Measurements from ENCODE around the gene FUT7. TPM values are rescaled to one million over a fixed set of nuclear protein-coding genes. Genes with fewer than 3 reads are reported as not detected.

Gene FUT7
- total and polyA plus RNA-seq, 2 of the 13 experiments (the other 11 are each of a cell fraction or from before 2014, with no cell fraction given): 0.05 TPM; not detected in 1

DNA sequence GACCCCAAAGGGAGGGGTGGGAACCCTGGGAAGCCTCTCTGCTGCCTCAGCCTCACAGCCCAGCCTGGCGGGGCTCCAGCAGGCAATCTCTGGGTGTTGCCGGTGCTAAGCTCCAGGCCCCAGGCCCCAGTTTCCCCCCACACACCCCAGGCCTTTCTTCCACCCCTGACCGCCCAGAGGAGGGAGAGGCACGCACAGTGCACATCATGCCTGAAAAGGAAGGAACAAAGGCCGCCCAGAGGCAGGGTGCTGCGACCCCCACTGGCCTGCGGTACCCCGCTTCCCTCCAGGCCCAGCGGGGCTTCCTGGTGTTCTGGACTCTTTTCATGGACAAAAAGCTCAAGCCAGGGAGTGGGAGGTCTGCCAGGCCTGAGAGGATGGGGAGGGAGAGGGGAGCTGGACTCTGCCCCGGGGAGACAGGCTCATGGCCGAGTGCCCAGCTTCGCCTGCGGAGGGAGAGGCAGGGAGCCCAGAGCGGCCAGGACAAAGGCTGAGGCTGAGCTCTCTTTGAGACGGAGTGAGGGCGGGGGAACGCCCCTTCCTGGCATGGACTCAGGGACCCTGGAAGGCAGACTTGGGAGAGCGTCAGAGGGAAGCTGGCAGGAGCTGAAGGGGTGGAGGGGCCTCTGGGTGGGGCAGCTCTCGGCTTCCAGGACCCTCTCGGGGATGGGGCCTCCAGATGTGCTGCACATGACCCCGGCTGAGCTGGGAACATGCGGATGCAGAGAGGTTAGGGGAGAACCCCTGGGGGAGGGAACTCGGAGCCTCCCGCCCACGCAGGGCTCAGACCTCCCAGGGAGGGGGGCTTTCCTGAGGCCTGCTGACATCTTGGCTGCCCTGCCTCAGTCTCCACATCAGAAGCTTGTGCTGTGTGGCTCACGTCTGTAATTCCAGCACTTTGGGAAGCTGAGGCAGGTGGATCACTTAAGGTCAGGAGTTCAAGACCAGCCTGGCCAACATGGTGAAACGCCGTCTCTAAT, 23.8 kb upstream of the FUT7 start (continued):
- 0 out of 2 replicates have a peak, but pooled peaks have one; percentile 11 for TF ChIP-seq HCFC1 (IDR thresholded peaks at IDR 0.05; ENCODE audit: low read depth, low read length)
- TF ChIP-seq TBP (CRISPR knock-in tag; IDR thresholded peaks at IDR 0.05): no peak
- TF ChIP-seq ZNF776 (CRISPR knock-in tag; IDR thresholded peaks at IDR 0.05): no peak
- TF ChIP-seq, protein P1, sequence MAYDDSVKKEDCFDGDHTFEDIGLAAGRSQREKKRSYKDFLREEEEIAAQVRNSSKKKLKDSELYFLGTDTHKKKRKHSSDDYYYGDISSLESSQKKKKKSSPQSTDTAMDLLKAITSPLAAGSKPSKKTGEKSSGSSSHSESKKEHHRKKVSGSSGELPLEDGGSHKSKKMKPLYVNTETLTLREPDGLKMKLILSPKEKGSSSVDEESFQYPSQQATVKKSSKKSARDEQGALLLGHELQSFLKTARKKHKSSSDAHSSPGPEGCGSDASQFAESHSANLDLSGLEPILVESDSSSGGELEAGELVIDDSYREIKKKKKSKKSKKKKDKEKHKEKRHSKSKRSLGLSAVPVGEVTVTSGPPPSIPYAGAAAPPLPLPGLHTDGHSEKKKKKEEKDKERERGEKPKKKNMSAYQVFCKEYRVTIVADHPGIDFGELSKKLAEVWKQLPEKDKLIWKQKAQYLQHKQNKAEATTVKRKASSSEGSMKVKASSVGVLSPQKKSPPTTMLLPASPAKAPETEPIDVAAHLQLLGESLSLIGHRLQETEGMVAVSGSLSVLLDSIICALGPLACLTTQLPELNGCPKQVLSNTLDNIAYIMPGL (CRISPR knock-in tag; IDR thresholded peaks at IDR 0.05; ENCODE audit: borderline replicate concordance in 1 of 2, low read depth in 1 of 2): peak; percentile 47 to 70; a peak in 2 of 4 replicates
- no peak for TF ChIP-seq NFE2L2 (IDR thresholded peaks at IDR 0.05; ENCODE audit: low read length)
- no peak for TF ChIP-seq WIZ (CRISPR knock-in tag; IDR thresholded peaks at IDR 0.05)
- no peak for TF ChIP-seq ZKSCAN8 (CRISPR knock-in tag; IDR thresholded peaks at IDR 0.05; ENCODE audit: borderline replicate concordance)
- TF ChIP-seq BHLHE40 (IDR thresholded peaks at IDR 0.05; ENCODE audit: low read length): no peak
- no peak for TF ChIP-seq NR2F1 (CRISPR knock-in tag; IDR thresholded peaks at IDR 0.05)
- no peak for TF ChIP-seq FOXA1 (IDR thresholded peaks at IDR 0.05)
- no peak for TF ChIP-seq FOXA1 (CRISPR knock-in tag; IDR thresholded peaks at IDR 0.05)
- TF ChIP-seq ZNF121 (CRISPR knock-in tag; IDR thresholded peaks at IDR 0.05): 0 out of 2 replicates have a peak, but pooled peaks have one; percentile 15
- TF ChIP-seq, protein P2, sequence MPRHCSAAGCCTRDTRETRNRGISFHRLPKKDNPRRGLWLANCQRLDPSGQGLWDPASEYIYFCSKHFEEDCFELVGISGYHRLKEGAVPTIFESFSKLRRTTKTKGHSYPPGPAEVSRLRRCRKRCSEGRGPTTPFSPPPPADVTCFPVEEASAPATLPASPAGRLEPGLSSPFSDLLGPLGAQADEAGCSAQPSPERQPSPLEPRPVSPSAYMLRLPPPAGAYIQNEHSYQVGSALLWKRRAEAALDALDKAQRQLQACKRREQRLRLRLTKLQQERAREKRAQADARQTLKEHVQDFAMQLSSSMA (CRISPR knock-in tag; IDR thresholded peaks at IDR 0.05): no peak
- TF ChIP-seq FOXP1 (IDR thresholded peaks at IDR 0.05): no peak
- no peak for TF ChIP-seq FOXP1 (CRISPR knock-in tag; IDR thresholded peaks at IDR 0.05)
- no peak for TF ChIP-seq NR2F6 (IDR thresholded peaks at IDR 0.05)
- TF ChIP-seq NR2F6 (CRISPR knock-in tag; IDR thresholded peaks at IDR 0.05): peak; percentile 45; the same call in 1 of the 2 replicates
- no peak for TF ChIP-seq ZFP82 (CRISPR knock-in tag; IDR thresholded peaks at IDR 0.05; ENCODE audit: borderline replicate concordance)
- no peak for TF ChIP-seq ZNF556 (CRISPR knock-in tag; IDR thresholded peaks at IDR 0.05; ENCODE audit: borderline replicate concordance)
- no peak for TF ChIP-seq NFYC (CRISPR knock-in tag; IDR thresholded peaks at IDR 0.05)
- TF ChIP-seq ZNF264 (CRISPR knock-in tag; IDR thresholded peaks at IDR 0.05): no peak
- TF ChIP-seq TEAD2 (CRISPR knock-in tag; IDR thresholded peaks at IDR 0.05): no peak
- TF ChIP-seq ZFP37 (CRISPR knock-in tag; IDR thresholded peaks at IDR 0.05; ENCODE audit: borderline replicate concordance): no peak
- TF ChIP-seq, protein P3, sequence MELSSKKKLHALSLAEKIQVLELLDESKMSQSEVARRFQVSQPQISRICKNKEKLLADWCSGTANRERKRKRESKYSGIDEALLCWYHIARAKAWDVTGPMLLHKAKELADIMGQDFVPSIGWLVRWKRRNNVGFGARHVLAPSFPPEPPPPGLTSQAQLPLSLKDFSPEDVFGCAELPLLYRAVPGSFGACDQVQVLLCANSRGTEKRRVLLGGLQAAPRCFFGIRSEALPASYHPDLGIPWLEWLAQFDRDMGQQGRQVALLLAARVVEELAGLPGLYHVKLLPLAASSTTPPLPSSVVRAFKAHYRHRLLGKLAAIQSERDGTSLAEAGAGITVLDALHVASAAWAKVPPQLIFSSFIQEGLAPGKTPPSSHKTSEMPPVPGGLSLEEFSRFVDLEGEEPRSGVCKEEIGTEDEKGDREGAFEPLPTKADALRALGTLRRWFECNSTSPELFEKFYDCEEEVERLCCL (CRISPR knock-in tag; IDR thresholded peaks at IDR 0.05; ENCODE audit: borderline replicate concordance): no peak
- TF ChIP-seq, protein P4, sequence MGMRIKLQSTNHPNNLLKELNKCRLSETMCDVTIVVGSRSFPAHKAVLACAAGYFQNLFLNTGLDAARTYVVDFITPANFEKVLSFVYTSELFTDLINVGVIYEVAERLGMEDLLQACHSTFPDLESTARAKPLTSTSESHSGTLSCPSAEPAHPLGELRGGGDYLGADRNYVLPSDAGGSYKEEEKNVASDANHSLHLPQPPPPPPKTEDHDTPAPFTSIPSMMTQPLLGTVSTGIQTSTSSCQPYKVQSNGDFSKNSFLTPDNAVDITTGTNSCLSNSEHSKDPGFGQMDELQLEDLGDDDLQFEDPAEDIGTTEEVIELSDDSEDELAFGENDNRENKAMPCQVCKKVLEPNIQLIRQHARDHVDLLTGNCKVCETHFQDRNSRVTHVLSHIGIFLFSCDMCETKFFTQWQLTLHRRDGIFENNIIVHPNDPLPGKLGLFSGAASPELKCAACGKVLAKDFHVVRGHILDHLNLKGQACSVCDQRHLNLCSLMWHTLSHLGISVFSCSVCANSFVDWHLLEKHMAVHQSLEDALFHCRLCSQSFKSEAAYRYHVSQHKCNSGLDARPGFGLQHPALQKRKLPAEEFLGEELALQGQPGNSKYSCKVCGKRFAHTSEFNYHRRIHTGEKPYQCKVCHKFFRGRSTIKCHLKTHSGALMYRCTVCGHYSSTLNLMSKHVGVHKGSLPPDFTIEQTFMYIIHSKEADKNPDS (CRISPR knock-in tag; IDR thresholded peaks at IDR 0.05): no peak; the same call in 1 of the 2 replicates
- TF ChIP-seq HMG20B (CRISPR knock-in tag; conservative IDR thresholded peaks at IDR 0.05): no peak
- TF ChIP-seq SAP130 (CRISPR knock-in tag; IDR thresholded peaks at IDR 0.05; ENCODE audit: low read depth): peak; percentile 74
